GM12874 (cell line): ENCODE results near the gene ABCD3.

Experiments used
- TF ChIP-seq, protein P1 (sequence below): IDR thresholded peaks from 2 replicates; pipeline ENCODE4 v1.5.1; 2011; ENCODE audit warnings: low read depth, mild to moderate bottlenecking, control low read depth, low read length, moderate library complexity; ENCODE audit not compliant: insufficient read depth

Gene ABCD3

DNA sequence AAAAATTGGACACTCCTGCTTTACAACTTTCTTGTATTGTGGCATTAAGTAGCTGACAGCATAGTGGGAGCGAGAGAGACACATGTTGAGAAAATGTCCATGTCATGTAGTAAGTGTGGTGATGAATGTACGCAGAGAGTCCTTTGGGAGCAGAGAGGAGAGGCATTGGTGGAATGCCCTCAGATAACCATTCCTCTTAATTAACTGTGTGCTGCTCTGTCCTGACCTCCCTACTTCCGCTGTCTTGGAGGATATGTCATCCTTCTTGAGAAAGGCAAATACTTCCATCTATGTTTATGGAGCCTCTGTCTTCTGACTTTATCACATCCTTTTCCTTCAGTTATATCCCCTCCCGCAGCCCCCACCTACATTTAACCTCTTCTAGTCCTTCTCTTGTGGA is 85.0 kb downstream of the ABCD3 start:
- TF ChIP-seq, protein P1, sequence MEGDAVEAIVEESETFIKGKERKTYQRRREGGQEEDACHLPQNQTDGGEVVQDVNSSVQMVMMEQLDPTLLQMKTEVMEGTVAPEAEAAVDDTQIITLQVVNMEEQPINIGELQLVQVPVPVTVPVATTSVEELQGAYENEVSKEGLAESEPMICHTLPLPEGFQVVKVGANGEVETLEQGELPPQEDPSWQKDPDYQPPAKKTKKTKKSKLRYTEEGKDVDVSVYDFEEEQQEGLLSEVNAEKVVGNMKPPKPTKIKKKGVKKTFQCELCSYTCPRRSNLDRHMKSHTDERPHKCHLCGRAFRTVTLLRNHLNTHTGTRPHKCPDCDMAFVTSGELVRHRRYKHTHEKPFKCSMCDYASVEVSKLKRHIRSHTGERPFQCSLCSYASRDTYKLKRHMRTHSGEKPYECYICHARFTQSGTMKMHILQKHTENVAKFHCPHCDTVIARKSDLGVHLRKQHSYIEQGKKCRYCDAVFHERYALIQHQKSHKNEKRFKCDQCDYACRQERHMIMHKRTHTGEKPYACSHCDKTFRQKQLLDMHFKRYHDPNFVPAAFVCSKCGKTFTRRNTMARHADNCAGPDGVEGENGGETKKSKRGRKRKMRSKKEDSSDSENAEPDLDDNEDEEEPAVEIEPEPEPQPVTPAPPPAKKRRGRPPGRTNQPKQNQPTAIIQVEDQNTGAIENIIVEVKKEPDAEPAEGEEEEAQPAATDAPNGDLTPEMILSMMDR: no peak

DNA sequence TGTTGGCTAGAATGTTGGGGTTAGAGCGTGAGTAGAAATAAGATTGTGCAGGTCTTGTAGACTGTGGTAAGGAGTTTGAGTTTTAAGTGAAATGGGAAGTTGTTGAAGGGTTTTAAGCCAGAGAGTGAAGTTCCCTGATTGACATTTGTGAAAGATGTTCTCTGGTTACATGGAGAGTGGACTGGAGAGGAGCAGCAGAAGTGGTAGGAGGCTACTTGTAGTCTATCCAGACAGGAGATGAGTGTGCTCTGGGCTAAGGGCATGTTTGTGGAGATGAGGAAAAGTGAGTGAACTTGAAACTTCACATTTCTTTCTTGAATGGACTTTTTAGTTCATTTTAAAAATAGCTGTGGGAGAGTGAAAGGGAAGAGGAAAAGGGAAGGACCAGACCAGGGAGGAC is 86.4 kb downstream of the ABCD3 start:
- TF ChIP-seq, protein P1: no peak

DNA sequence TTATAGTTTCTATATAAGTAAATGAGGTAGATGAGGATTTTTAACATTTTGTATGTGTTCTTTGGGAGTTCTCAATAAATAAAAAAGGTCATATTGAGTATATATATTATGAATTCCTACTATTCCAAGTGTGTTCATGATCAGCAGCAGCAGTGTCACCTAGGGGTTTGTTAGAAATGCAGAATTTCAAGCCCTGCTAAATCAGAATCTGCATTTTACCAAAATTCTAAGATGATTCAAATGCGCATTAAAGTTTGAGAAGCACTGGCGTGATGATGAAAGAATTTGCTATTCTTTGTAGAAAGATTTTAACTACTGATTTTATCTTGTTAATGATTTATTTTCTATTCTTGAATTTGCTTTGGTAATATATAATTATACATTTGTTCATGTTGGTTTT is 94.6 kb downstream of the ABCD3 start:
- TF ChIP-seq, protein P1: no peak

DNA sequence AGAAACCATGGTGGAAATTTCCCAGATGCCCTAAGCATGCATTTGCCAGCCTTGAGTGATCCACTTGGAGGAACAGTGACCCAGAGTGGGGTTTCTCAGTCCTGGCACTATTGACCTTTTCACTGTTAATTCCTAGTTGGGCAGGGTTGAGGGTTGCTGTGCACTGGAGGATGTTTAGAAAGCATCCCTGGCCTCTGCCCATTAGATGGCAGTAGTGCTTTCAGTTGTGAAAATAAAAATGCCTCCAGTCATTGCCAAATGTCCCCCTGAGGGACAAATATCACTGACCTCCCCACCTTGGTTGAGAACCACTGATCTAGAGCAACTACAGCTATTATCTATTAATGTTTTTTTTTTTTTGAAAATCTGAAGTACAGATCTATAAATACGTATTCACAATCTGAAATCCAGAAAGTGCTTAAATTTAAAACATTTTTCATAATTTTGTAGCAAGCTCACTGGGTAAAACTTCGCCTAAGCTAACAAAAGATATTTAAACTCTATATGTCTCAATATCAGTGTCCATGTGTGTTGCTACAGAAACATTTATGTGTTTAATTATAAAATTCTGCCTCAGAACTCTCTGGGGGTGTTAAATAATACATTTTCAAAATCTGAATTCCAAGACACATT is 96.0 kb downstream of the ABCD3 start:
- TF ChIP-seq, protein P1: peak; percentile 63

DNA sequence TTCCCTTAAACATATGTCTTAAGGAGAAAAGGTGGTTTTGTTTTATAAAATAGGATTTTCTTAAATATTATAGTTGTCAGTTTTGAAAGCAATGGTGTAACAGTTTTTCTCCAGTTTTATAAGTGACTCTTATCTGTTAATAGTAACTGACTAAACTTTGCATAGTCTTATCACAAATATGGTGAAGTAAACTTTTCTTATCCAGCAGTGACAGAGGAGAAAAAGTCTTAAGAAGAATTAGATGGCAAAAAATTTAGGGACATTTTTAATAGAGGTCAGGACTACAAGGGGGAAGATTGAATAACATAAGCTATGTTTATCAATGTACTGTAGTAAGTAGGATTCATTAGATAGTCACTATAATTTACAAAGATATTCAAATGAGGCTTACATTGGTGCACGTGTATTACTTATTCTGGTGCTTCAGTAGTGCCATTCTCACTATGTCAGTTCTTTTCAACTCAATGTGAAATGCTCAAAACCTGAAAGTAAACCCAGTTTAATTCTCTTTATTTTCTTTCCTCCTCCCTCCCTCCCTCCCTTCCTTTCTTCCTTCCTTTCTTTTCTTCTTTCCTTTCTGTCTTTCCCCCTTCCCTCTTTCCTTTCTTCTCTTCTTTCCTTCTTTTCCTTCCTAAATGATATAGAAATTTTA is 97.2 kb downstream of the ABCD3 start:
- TF ChIP-seq, protein P1: no peak

DNA sequence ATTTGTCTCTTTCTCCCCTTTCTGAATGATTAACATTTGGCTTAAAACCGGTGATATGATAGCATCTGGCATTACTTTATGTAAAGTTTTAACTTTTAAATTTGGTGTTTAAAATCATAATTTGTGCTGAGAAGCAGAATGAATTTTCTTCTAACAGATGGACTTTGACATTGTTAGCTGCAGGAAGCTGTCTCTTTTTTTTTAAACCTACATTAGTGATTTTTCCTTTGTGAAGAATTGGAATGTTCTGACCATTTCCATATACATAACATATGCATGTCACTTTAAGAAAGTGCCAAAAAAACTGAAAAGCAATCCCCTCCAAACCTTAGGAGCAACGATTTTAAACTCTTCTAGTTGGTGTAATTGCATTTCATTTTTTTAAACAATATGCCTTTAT is 101.2 kb downstream of the ABCD3 start:
- TF ChIP-seq, protein P1: no peak

DNA sequence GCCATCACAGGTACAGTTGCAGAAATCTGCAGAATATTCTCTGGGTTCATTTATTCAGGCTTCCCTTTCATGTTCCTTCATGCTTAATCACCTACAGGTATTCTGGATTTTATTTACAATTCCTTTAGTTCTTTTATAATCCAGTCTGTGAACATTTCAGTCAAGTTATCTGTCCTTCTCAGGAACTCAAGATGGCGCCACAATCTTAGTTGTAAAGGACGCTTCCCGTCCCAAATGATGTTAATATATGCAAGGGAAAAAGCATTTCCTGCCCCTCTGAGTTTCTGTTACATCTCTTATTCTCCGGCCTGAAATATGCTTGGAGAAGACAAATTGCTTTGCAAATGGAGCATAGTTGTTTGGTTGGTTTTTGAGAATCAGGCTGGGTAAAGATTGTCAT is 104.1 kb downstream of the ABCD3 start:
- TF ChIP-seq, protein P1: no peak
